ENCODE results near the gene SETD4. TPM values are rescaled to one million over a fixed set of nuclear protein-coding genes. Genes with fewer than 3 reads are reported as not detected.
"Not testable (repeated sequence)": the region's sequence is repeated elsewhere in the genome, so short reads cannot be mapped to it uniquely, and the experiment has no call there.

The SETD4 gene
- total RNA-seq, 1 donor, result 15.9 TPM

- H4K20me1 ChIP-seq (ENCODE audit: insufficient read depth, low read length), result no peaks in the 10 kb centered on the region
- TF ChIP-seq CTCF (IDR thresholded peaks at IDR 0.05; ENCODE audit: extremely low read depth, low read depth, low read length), result peak; percentile 53
- peaks cover 39% of the 10 kb centered on the region for H3K27me3 ChIP-seq (ENCODE audit: insufficient read depth, low read length)
- no peaks in the 10 kb centered on the region for H3K9me3 ChIP-seq (ENCODE audit: low read depth, low read length)
- peak overlapping the region; percentile 51 for H3K4me3 ChIP-seq (ENCODE audit: insufficient read depth, low read length)
- no peaks in the 10 kb centered on the region for H3K79me2 ChIP-seq (ENCODE audit: insufficient read depth, low read length)
- peak overlapping the region; percentile 68 for H3K4me2 ChIP-seq (ENCODE audit: insufficient read depth, low read length)
- H2AFZ ChIP-seq (ENCODE audit: low read length), result peak overlapping the region; percentile 51
- no peak overlapping the region for H3K27ac ChIP-seq (ENCODE audit: low read depth, low read length)
- no peaks in the 10 kb centered on the region for H3K36me3 ChIP-seq (ENCODE audit: insufficient read depth, low read length)
- DNase-seq (ENCODE audit: insufficient read length, low spot score, missing footprints), result no peak
- peaks cover 6% of the 10 kb centered on the region for H3K4me1 ChIP-seq (ENCODE audit: insufficient read depth, low read length)
Measured at GRCh38 chr21:36104317-36105300, 44.3 kb upstream of the SETD4 start.

- H3K36me3 ChIP-seq (ENCODE audit: insufficient read depth, low read length), result no peaks in the 10 kb centered on the region
- H3K27ac ChIP-seq (ENCODE audit: low read depth, low read length), result no peak overlapping the region
- TF ChIP-seq CTCF (IDR thresholded peaks at IDR 0.05; ENCODE audit: extremely low read depth, low read depth, low read length), result no peak
- no peaks in the 10 kb centered on the region for H4K20me1 ChIP-seq (ENCODE audit: insufficient read depth, low read length)
- peaks cover 32% of the 10 kb centered on the region for H3K27me3 ChIP-seq (ENCODE audit: insufficient read depth, low read length)
- peaks cover 6% of the 10 kb centered on the region for H3K4me1 ChIP-seq (ENCODE audit: insufficient read depth, low read length)
- H3K9me3 ChIP-seq (ENCODE audit: low read depth, low read length), result no peaks in the 10 kb centered on the region
- H2AFZ ChIP-seq (ENCODE audit: low read length), result no peak overlapping the region
- H3K4me2 ChIP-seq (ENCODE audit: insufficient read depth, low read length), result no peak overlapping the region
- H3K4me3 ChIP-seq (ENCODE audit: insufficient read depth, low read length), result no peak overlapping the region
- no peaks in the 10 kb centered on the region for H3K79me2 ChIP-seq (ENCODE audit: insufficient read depth, low read length)
- no peak for DNase-seq (ENCODE audit: insufficient read length, low spot score, missing footprints)
Measured at GRCh38 chr21:36103434-36103833, 43.1 kb upstream of the SETD4 start.

- Histone ChIP-seq H3K4me2 (ENCODE audit: insufficient read depth, low read length) (no peak overlapping the region), H3K36me3 (ENCODE audit: insufficient read depth, low read length) (no peaks in the 10 kb centered on the region), H2AFZ (ENCODE audit: low read length) (no peak overlapping the region), H3K79me2 (ENCODE audit: insufficient read depth, low read length) (no peaks in the 10 kb centered on the region), H3K9me3 (ENCODE audit: low read depth, low read length) (no peaks in the 10 kb centered on the region), H4K20me1 (ENCODE audit: insufficient read depth, low read length) (no peaks in the 10 kb centered on the region), H3K27ac (ENCODE audit: low read depth, low read length) (no peak overlapping the region), H3K27me3 (ENCODE audit: insufficient read depth, low read length) (peaks cover 29% of the 10 kb centered on the region), H3K4me1 (ENCODE audit: insufficient read depth, low read length) (peaks cover 6% of the 10 kb centered on the region), H3K4me3 (ENCODE audit: insufficient read depth, low read length) (no peak overlapping the region)
- no peak for DNase-seq (ENCODE audit: insufficient read length, low spot score, missing footprints)
- TF ChIP-seq CTCF (IDR thresholded peaks at IDR 0.05; ENCODE audit: extremely low read depth, low read depth, low read length), result no peak
Measured at GRCh38 chr21:36100971-36101641, 40.8 kb upstream of the SETD4 start.

GRCh38 chr21:36099695-36100211 lies 39.4 kb upstream of the SETD4 start:
- DNase-seq (ENCODE audit: insufficient read length, low spot score, missing footprints); H3K27ac ChIP-seq (ENCODE audit: low read depth, low read length); H3K4me3 ChIP-seq (ENCODE audit: insufficient read depth, low read length); H3K36me3 ChIP-seq (ENCODE audit: insufficient read depth, low read length); H3K4me1 ChIP-seq (ENCODE audit: insufficient read depth, low read length); H3K79me2 ChIP-seq (ENCODE audit: insufficient read depth, low read length); H3K4me2 ChIP-seq (ENCODE audit: insufficient read depth, low read length); H2AFZ ChIP-seq (ENCODE audit: low read length); H4K20me1 ChIP-seq (ENCODE audit: insufficient read depth, low read length); H3K9me3 ChIP-seq (ENCODE audit: low read depth, low read length): not testable (repeated sequence)
- H3K27me3 ChIP-seq (ENCODE audit: insufficient read depth, low read length), result peaks cover 16% of the 10 kb centered on the region

Data from osteoblast (primary cell).